ENCODE data around the gene SCARB1. TPM values are rescaled to one million over a fixed set of nuclear protein-coding genes. Genes with fewer than 3 reads are reported as not detected.

SCARB1 gene
- total and polyA plus RNA-seq, 2 of the 13 experiments (the other 11 are each of a cell fraction or from before 2014, with no cell fraction given) = 63.4 to 160 TPM

DNA sequence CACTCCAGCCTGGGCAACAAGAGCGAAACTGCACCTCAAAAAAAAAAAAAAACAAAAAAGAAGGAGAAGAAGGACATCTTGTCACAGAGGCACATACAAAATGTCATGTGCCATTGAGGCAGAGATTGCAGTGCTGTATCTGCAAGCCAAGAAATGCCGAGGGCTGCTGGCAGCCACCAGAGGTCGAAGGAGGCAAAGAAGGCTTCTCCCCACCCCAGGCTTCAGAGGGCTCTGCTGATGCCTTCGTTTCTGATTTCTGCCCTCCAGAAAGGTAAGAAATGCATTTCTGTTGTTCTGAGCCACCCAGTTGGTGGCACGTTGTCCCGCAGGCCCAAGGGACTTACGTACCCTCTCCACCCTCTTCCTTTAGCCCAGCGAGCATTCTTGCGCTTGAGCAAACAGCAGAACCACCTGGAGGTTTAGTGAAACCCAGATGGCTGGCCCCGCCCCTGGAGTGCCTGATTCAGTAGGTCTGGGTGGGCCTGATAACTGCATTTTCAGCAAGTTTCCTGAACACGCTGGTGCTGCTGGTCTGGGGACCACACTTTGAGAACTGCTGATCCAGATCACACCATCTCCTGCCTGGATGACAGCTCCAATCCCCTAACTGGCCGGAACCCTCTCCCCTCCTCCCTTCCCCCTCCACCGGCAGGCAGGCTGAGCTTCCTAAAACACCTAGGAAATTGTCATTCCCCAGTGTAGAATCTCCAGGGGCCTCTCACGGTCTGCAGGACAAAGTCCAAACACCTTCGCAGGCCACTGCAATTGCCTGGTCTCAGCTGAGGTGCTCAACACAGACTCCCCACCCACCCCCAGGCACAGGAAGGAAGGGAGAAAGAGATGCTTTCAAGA is 21.1 kb upstream of the SCARB1 start (continued):
- TF ChIP-seq ZNF564 (CRISPR knock-in tag; IDR thresholded peaks at IDR 0.05) (no peak), KLF16 (CRISPR knock-in tag; IDR thresholded peaks at IDR 0.05) (peak in 1 of 2 experiments; percentile 61; a peak in 2 of 4 replicates), ARHGAP35 (CRISPR knock-in tag; IDR thresholded peaks at IDR 0.05; ENCODE audit: borderline replicate concordance) (no peak), NKX3-1 (CRISPR knock-in tag; IDR thresholded peaks at IDR 0.05) (no peak), ERF (CRISPR knock-in tag; IDR thresholded peaks at IDR 0.05) (no peak), ZNF879 (CRISPR knock-in tag; IDR thresholded peaks at IDR 0.05) (no peak), ZNF124 (CRISPR knock-in tag; IDR thresholded peaks at IDR 0.05) (no peak), ZEB1 (IDR thresholded peaks at IDR 0.05; ENCODE audit: insufficient replicate concordance, low read depth) (peak; percentile 89), ZNF292 (CRISPR knock-in tag; IDR thresholded peaks at IDR 0.05; ENCODE audit: borderline replicate concordance, low read depth) (peak; percentile 88; the same call in 1 of the 2 replicates), MTA3 (CRISPR knock-in tag; IDR thresholded peaks at IDR 0.05) (no peak), U2AF1 (optimal IDR thresholded peaks at IDR 0.05; ENCODE audit: low read depth, low read length) (no peak), ONECUT2 (CRISPR knock-in tag; IDR thresholded peaks at IDR 0.05) (no peak)
- TF ChIP-seq, protein P1, sequence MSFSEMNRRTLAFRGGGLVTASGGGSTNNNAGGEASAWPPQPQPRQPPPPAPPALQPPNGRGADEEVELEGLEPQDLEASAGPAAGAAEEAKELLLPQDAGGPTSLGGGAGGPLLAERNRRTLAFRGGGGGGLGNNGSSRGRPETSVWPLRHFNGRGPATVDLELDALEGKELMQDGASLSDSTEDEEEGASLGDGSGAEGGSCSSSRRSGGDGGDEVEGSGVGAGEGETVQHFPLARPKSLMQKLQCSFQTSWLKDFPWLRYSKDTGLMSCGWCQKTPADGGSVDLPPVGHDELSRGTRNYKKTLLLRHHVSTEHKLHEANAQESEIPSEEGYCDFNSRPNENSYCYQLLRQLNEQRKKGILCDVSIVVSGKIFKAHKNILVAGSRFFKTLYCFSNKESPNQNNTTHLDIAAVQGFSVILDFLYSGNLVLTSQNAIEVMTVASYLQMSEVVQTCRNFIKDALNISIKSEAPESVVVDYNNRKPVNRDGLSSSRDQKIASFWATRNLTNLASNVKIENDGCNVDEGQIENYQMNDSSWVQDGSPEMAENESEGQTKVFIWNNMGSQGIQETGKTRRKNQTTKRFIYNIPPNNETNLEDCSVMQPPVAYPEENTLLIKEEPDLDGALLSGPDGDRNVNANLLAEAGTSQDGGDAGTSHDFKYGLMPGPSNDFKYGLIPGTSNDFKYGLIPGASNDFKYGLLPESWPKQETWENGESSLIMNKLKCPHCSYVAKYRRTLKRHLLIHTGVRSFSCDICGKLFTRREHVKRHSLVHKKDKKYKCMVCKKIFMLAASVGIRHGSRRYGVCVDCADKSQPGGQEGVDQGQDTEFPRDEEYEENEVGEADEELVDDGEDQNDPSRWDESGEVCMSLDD (CRISPR knock-in tag; IDR thresholded peaks at IDR 0.05; ENCODE audit: borderline replicate concordance) = no peak
- TF ChIP-seq, protein P2, sequence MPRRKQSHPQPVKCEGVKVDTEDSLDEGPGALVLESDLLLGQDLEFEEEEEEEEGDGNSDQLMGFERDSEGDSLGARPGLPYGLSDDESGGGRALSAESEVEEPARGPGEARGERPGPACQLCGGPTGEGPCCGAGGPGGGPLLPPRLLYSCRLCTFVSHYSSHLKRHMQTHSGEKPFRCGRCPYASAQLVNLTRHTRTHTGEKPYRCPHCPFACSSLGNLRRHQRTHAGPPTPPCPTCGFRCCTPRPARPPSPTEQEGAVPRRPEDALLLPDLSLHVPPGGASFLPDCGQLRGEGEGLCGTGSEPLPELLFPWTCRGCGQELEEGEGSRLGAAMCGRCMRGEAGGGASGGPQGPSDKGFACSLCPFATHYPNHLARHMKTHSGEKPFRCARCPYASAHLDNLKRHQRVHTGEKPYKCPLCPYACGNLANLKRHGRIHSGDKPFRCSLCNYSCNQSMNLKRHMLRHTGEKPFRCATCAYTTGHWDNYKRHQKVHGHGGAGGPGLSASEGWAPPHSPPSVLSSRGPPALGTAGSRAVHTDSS (CRISPR knock-in tag; conservative IDR thresholded peaks at IDR 0.05) = no peak
- TF ChIP-seq, protein P3, sequence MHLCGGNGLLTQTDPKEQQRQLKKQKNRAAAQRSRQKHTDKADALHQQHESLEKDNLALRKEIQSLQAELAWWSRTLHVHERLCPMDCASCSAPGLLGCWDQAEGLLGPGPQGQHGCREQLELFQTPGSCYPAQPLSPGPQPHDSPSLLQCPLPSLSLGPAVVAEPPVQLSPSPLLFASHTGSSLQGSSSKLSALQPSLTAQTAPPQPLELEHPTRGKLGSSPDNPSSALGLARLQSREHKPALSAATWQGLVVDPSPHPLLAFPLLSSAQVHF (CRISPR knock-in tag; IDR thresholded peaks at IDR 0.05) = no peak
- TF ChIP-seq, protein P4, sequence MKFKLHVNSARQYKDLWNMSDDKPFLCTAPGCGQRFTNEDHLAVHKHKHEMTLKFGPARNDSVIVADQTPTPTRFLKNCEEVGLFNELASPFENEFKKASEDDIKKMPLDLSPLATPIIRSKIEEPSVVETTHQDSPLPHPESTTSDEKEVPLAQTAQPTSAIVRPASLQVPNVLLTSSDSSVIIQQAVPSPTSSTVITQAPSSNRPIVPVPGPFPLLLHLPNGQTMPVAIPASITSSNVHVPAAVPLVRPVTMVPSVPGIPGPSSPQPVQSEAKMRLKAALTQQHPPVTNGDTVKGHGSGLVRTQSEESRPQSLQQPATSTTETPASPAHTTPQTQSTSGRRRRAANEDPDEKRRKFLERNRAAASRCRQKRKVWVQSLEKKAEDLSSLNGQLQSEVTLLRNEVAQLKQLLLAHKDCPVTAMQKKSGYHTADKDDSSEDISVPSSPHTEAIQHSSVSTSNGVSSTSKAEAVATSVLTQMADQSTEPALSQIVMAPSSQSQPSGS (CRISPR knock-in tag; IDR thresholded peaks at IDR 0.05) = no peak
- TF ChIP-seq, protein P5, sequence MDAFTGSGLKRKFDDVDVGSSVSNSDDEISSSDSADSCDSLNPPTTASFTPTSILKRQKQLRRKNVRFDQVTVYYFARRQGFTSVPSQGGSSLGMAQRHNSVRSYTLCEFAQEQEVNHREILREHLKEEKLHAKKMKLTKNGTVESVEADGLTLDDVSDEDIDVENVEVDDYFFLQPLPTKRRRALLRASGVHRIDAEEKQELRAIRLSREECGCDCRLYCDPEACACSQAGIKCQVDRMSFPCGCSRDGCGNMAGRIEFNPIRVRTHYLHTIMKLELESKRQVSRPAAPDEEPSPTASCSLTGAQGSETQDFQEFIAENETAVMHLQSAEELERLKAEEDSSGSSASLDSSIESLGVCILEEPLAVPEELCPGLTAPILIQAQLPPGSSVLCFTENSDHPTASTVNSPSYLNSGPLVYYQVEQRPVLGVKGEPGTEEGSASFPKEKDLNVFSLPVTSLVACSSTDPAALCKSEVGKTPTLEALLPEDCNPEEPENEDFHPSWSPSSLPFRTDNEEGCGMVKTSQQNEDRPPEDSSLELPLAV (CRISPR knock-in tag; conservative IDR thresholded peaks at IDR 0.05; ENCODE audit: low read depth) = no peak
